WI38 (cell line): Measurements from ENCODE around the gene RFX3.

ENCODE experiments used
- H3K4me3 ChIP-seq: 2 replicates; pipeline ENCODE4 v1.5.1; 2011; ENCODE audit warnings: low read depth, mild to moderate bottlenecking, control low read depth, low read length
- TF ChIP-seq, protein P1 (sequence below): IDR thresholded peaks from 2 replicates; pipeline ENCODE4 v1.5.1; 2012; ENCODE audit warnings: low read depth, mild to moderate bottlenecking, control low read depth, low read length

Gene RFX3

DNA sequence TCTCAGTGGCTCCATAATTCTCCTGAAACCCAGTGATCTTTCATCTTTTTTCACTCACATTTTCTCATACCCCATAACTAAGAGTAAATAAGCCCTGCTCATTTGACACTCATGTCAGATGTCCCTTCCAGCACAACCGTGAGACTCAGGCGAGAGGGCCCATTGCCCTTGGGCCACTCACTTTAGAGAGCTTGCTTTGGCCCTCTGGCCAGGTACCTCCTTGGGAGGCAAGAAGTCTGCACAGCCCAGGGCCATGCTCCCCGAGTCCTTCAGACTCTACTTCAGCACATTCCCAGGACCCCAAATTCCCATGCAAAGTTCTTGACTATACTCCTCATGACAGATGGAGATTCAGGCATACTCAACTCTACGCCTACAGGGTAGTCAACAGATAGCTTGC, 33.6 kb downstream of the RFX3 start:
- TF ChIP-seq, protein P1, sequence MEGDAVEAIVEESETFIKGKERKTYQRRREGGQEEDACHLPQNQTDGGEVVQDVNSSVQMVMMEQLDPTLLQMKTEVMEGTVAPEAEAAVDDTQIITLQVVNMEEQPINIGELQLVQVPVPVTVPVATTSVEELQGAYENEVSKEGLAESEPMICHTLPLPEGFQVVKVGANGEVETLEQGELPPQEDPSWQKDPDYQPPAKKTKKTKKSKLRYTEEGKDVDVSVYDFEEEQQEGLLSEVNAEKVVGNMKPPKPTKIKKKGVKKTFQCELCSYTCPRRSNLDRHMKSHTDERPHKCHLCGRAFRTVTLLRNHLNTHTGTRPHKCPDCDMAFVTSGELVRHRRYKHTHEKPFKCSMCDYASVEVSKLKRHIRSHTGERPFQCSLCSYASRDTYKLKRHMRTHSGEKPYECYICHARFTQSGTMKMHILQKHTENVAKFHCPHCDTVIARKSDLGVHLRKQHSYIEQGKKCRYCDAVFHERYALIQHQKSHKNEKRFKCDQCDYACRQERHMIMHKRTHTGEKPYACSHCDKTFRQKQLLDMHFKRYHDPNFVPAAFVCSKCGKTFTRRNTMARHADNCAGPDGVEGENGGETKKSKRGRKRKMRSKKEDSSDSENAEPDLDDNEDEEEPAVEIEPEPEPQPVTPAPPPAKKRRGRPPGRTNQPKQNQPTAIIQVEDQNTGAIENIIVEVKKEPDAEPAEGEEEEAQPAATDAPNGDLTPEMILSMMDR, result no peak
- H3K4me3 ChIP-seq, result no peak overlapping the region

DNA sequence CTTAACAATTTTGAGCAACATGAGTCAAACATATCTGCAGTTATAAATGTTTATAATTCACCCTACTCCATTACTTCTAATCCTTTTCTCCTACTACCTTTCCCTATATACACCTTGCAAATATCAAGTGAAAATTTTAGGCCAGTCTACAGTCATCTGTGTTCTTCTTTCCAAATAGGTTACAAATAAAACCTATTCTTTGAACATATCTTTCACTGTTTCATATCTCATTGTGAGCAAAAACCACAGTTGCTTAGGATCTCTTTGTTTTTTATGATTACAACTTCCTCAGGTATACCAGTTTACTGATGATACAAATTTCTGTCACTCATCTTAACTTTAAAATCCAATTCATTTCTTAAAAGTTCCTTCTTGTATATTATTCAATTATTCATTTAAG, 34.4 kb downstream of the RFX3 start:
- TF ChIP-seq, protein P1, result no peak
- H3K4me3 ChIP-seq, result no peak overlapping the region

DNA sequence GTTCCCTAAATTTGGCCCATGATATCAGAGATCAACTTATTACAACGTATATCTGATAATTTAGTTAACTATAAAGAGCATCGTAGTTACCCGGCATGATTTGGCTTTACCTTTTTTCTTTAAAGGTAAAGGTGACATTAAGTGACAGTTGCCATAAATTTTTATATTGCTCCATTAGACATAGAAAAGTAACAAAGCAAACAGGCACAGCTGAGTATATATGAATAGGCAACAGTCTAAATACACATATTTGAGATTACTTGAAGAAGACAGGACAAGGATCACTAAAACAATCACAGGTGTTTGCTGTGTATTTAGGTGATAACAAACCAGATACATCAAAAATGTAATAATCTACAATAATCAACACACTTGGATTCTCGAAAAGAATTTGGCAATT, 34.8 kb downstream of the RFX3 start:
- TF ChIP-seq, protein P1, result no peak

DNA sequence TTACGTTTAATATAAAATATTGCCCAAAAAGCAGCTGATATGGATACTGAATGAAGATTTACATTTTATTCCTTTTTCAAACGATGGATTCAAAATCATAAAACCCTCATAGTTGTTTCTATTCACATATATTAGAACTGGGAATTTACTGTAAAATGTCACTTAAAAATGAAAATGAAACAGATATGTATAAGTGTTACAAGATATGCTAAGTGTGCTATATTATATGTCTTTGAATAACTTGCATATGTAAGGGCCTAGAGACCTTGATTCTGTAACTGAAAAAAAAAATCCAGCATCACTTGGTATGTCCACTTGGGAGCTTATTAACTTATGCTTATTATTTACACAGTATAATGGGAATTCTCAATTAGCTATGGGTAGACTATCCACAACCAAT, 43.2 kb downstream of the RFX3 start:
- no peak overlapping the region for H3K4me3 ChIP-seq
- TF ChIP-seq, protein P1, result no peak

More for the DNA sequence above, 34.8 kb downstream of the RFX3 start:
- H3K4me3 ChIP-seq, result no peak overlapping the region

DNA sequence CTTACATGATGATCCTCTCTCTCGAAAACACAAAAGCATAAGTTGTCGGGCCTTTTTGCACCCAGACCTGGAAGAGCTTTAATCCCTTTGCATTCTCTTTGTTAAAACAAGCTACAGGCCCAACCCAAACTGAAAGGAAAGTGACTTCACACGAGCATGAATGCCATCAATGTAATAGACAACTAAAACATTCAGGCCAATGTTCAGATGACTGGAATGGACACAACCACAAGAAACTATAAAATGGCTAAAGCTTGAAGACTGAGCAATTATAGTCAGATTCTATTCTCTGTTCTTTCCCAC, 45.5 kb downstream of the RFX3 start:
- H3K4me3 ChIP-seq, result no peak overlapping the region
- TF ChIP-seq, protein P1, result no peak

DNA sequence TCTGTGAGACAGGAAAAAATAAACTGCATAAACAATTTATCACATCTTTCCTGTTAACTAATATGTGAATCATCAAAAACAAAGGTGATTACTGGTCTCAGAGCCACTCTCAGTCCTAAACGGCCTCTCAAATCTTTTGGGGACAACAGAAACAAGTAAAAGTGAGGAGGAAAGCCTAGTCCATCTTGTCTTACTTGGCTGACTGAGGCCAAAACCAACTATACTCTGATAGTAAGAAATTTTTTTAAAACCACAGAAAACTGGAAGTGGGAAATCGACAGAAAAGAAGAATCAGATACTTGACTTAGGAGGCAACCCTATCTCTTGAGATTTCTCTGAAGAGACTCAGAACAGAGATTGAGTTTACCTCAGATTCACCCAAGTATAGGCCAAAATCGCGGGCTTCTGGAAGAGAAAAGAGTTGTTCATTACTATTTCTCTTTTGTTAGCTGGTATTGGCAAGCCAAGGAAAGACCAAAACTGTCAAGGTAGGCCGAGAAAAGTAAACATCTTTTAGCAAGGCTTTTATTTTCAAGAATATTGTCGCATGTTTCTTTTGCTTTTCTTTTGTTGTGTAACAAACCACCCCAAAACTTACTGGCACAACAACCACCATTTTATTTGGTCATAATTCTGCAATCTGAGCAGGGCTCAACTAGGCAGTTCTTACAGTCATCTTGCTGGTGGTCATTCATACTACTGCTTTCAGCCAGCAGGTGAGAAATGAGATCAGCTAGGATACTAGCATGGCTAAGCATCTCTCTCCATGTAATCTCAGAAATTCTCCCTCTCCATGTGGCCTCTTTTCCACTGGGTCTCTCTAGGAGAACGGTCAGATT, 46.1 kb downstream of the RFX3 start:
- H3K4me3 ChIP-seq, result no peak overlapping the region
- TF ChIP-seq, protein P1, result no peak

DNA sequence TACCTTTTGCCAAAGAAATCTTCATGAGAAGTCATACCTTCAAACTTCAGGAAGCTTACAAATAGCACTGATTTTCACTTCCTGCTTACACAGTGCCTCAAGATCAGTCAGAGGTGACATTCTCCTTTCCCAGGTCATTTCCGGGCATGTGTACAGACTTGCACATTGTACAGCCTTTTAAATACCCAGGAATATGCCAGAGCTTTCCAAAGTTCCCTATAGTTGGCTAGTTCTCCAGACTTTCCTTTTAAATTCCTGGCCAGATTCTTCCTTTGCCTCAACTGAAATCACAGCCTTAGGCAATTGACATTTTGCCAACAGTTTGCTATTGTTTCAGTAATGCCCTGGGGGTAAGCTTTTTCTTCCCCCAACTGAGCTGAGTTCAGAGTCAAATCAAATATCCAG, 47.2 kb downstream of the RFX3 start:
- TF ChIP-seq, protein P1, result no peak
- H3K4me3 ChIP-seq, result no peak overlapping the region
